Esophagus (tissue), 2 donors: ENCODE data around the gene TEX19. TPM values are rescaled to one million over a fixed set of nuclear protein-coding genes. Genes with fewer than 3 reads are reported as not detected.
"Not testable (repeated sequence)": the region's sequence is repeated elsewhere in the genome, so short reads cannot be mapped to it uniquely, and the experiment has no call there.

Experiments used
- H3K27ac ChIP-seq, 2 donors: one replicate each; pipeline ENCODE4 v1.5.1; 2013; ENCODE audit warnings: low read depth in 2 of 2, mild to moderate bottlenecking in 2 of 2, inconsistent platforms in 1 of 2, low read length in 1 of 2, moderate library complexity in 1 of 2
- H3K27me3 ChIP-seq, 2 donors: one replicate each; pipeline ENCODE4 v1.6.1; 2013; ENCODE audit warnings: low read length in 2 of 2, control low read depth in 1 of 2, mild to moderate bottlenecking in 1 of 2; ENCODE audit not compliant: insufficient read depth in 2 of 2, control insufficient read depth in 1 of 2
- H3K36me3 ChIP-seq, 2 donors: one replicate each; pipeline ENCODE4 v1.6.1; 2013; ENCODE audit warnings: low read length in 1 of 2; ENCODE audit not compliant: control insufficient read depth in 2 of 2, insufficient read depth in 2 of 2
- H3K4me1 ChIP-seq, 2 donors: one replicate each; pipeline ENCODE4 v1.6.1; 2013; ENCODE audit warnings: low read length in 1 of 2; ENCODE audit not compliant: control insufficient read depth in 2 of 2, insufficient read depth in 2 of 2
- H3K4me3 ChIP-seq, 2 donors: one replicate each; pipeline ENCODE4 v1.5.1; 2013; ENCODE audit warnings: low read length in 2 of 2, mild to moderate bottlenecking in 2 of 2, low read depth in 1 of 2, moderate library complexity in 1 of 2
- H3K9me3 ChIP-seq, 2 donors: one replicate each; pipeline ENCODE4 v1.6.1; 2013; ENCODE audit warnings: mild to moderate bottlenecking in 2 of 2, low read depth in 1 of 2, low read length in 1 of 2, moderate library complexity in 1 of 2; ENCODE audit not compliant: control insufficient read depth in 2 of 2, insufficient read depth in 1 of 2
- WGBS, 2 donors: extraction: QIAGEN DNeasy Blood & Tissue Kit; methylation state at CpG; one replicate each; pipeline ENCODE4 v1.1.7; 2013; 5-methylcytosine and 5-hydroxymethylcytosine counted together
- polyA plus RNA-seq, 2 donors: library from polyadenylated mRNA; stranded (reverse); fragments of 200-250 nt; gene quantifications; one replicate each; pipeline ENCODE4 v1.2.3, GENCODE V29; 2013
- donor health status: healthy with polysubstance abuse.
- donor health status: Bipolar disorder and iron deficiency.

Gene TEX19
- polyA plus RNA-seq, 2 donors = 0.01 TPM; not detected in 1

DNA sequence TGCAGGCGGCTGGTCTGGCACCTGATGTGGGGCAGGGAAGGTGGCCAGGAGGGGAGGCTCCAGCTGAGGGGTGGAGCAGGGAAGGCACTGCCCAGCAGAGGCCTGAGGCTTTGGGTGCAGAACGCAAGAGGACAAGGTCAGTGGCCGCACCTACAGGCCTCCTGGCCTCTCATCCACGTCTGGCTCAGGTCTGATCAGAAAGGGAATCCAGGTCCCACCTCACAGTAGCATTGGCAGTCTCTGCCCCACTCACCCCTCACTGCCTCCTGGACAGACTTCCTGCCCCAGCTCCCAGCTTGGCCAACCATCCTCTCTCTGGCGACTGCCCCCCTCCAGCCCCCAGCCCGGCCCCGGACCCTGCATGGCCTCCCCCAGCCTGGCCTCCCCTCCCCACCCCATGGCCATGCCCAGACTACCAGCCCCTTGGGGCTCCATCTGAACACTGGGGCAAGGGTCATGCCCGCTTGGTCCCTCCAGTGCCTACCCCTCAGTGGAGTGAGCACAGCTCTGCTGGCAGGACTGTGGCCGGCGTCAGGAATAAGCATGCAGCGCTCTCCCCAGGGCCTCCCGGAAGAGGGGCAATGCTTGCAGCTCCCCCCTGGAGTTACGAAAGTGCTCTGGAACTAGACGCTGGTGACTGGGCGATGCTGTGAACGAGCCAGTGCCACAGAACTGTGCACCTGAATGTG is 17.1 kb downstream of the TEX19 start:
- Histone ChIP-seq H3K36me3 (no peaks in the 10 kb centered on the region), H3K4me3 (no peak overlapping the region), H3K4me1 (peaks cover 2 to 3% of the 10 kb centered on the region in 2 donors), H3K27ac (no peak overlapping the region), H3K27me3 (peaks cover 9 to 28% of the 10 kb centered on the region in 2 donors), H3K9me3 (peaks cover 0 to 6% of the 10 kb centered on the region in 2 donors)
- 66 to 69% methylated on average over 16 of the region's 16 CpGs for WGBS, 2 donors

DNA sequence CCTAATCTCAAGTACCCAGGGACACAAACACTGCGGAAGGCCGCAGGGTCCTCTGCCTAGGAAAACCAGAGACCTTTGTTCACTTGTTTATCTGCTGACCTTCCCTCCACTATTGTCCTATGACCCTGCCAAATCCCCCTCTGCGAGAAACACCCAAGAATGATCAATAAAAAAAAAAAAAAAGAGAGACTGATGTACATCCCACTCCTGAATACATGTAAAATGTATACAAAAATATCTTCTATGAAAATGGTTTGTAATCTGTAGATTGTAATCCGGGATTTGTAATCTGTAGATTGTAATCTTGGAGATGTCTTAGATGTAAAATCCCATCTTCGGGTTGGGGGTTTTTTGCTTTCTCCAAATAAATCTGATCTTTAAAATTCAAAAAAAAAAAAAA is 18.2 kb downstream of the TEX19 start:
- H3K27me3 ChIP-seq = peaks cover 9 to 22% of the 10 kb centered on the region in 2 donors
- WGBS, 2 donors = 60 to 62% methylated on average over 2 to 3 of the region's 5 CpGs
- H3K4me1 ChIP-seq, H3K4me3 ChIP-seq, H3K27ac ChIP-seq, H3K9me3 ChIP-seq, H3K36me3 ChIP-seq: not testable (repeated sequence)

DNA sequence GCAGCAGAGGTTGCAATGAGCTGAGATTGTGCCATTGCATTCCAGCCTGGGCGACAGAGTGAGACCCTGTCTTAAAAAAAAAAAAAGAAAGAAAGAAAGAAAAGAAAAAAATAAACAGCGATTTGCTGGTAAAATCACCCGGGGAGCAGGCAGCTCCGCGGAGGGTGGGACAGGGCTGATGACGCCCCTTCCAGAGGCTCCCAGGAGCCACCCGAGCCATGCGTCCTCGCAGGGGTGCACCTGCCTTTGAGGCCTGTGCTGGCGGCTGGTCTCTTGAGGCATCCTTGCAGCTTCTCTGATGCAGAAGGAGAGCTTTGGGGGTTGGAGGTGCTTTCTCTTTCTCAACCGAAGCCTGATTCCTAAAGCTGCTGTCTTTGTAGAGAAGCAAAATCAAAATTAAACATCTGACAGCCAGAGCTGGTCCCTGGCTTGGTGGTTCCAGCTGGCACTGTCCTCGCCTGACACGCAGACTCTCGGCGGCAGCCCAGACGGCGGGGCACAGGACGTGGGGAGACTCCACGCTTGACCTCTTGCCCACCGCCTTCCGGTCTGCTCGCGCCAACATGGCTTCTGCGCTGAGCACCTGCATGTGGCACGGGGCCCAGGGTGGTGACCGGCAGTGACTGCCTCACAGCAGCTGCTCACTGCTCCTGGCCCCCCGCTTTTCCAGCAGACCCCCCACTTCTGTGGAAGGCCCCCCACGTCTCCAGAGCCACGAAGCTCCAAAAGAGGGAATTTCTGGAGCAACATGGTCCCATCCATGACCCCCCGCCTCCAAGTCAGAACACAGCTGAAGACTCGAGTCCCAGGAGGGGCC is 19.1 kb downstream of the TEX19 start:
- Histone ChIP-seq H3K9me3 (peaks cover 0 to 6% of the 10 kb centered on the region in 2 donors), H3K27ac (no peak overlapping the region), H3K36me3 (peaks cover 0 to 3% of the 10 kb centered on the region in 2 donors), H3K4me3 (no peak overlapping the region), H3K4me1 (peaks cover 0 to 5% of the 10 kb centered on the region in 2 donors), H3K27me3 (peaks cover 9 to 17% of the 10 kb centered on the region in 2 donors)
- 72 to 83% methylated on average over 31 of the region's 31 CpGs for WGBS, 2 donors

DNA sequence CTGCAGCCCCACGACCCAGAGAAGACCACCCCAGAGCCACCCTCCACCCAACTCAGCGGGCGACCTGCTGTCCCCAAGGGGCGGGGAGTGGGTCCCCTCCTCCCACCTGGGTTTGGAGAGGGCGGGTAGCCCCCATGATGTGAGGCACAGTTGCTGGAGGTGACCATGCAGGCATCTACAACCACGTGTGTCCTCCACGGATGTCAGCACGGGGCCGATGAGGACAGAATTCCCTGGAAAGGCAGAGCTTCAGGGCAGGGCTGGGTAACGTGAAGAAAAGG is 19.6 kb downstream of the TEX19 start:
- Histone ChIP-seq H3K4me3 (no peak overlapping the region), H3K27me3 (peaks cover 9 to 17% of the 10 kb centered on the region in 2 donors)

DNA sequence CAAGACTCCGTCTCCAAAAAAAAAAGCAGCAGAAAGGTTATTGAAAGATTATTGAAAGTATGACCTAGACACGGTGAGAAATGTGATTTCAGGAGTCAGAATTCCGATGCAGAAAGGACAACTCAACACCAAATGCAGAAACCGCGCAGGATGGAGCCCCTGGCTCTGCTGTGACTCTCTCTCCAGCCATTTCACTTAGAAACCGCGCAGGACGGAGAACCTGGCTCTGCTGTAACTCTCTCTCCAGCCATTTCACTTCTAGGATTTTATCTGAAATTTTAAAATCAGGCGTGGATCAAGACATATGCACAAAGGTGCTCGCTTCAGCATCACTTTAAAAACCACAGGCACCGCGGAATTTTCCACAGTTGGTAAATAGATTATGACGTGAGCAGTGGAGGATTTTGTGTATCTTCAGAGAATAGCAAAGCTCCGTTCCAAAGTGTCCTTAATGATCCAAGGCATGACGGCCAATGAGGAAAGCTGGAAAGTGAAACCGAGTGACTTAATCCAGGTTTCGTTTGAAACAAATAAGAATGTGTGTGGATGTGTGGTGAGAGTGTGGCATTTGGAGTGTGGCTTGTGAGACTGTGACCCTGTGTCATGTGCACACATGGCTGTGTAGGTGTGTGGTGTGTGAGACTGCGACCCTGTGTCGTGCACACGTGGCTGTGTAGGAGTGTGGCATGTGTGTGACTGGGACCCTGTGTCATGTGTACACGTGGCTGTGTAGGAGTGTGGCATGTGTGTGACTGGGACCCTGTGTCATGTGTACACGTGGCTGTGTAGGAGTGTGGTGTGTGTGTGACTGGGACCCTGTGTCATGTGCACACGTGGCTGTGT is 22.0 kb downstream of the TEX19 start:
- H3K4me1 ChIP-seq = peaks cover 0 to 15% of the 10 kb centered on the region in 2 donors
- 48 to 54% methylated on average over 23 of the region's 23 CpGs for WGBS, 2 donors
- H3K9me3 ChIP-seq = no peaks in the 10 kb centered on the region
- no peak overlapping the region for H3K4me3 ChIP-seq
- H3K27ac ChIP-seq = no peak overlapping the region
- peaks cover 0 to 3% of the 10 kb centered on the region in 2 donors for H3K36me3 ChIP-seq
- peaks cover 0 to 5% of the 10 kb centered on the region in 2 donors for H3K27me3 ChIP-seq

More for the DNA sequence above, 19.6 kb downstream of the TEX19 start:
- Histone ChIP-seq H3K36me3 (peaks cover 0 to 3% of the 10 kb centered on the region in 2 donors), H3K27ac (no peak overlapping the region), H3K4me1 (peaks cover 0 to 5% of the 10 kb centered on the region in 2 donors), H3K9me3 (peaks cover 0 to 6% of the 10 kb centered on the region in 2 donors)
- WGBS, 2 donors = 51 to 69% methylated on average over 10 of the region's 10 CpGs

DNA sequence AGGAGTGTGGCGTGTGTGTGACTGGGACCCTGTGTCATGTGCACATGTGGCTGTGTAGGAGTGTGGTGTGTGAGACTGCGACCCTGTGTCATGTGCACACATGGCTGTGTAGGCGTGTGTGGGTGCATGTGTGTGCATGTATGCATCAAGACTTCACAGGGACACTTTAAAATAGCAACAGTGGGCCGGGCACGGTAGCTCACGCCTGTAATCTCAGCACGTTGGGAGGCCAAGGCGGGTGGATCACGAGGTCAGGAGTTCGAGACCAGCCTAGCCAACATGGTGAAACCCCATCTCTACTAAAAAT is 22.6 kb downstream of the TEX19 start:
- H3K27ac ChIP-seq, H3K36me3 ChIP-seq, H3K9me3 ChIP-seq, H3K4me3 ChIP-seq, H3K27me3 ChIP-seq: not testable (repeated sequence)
- H3K4me1 ChIP-seq = peaks cover 0 to 18% of the 10 kb centered on the region in 2 donors
- WGBS, 2 donors = 74 to 77% methylated on average over 10 of the region's 10 CpGs

DNA sequence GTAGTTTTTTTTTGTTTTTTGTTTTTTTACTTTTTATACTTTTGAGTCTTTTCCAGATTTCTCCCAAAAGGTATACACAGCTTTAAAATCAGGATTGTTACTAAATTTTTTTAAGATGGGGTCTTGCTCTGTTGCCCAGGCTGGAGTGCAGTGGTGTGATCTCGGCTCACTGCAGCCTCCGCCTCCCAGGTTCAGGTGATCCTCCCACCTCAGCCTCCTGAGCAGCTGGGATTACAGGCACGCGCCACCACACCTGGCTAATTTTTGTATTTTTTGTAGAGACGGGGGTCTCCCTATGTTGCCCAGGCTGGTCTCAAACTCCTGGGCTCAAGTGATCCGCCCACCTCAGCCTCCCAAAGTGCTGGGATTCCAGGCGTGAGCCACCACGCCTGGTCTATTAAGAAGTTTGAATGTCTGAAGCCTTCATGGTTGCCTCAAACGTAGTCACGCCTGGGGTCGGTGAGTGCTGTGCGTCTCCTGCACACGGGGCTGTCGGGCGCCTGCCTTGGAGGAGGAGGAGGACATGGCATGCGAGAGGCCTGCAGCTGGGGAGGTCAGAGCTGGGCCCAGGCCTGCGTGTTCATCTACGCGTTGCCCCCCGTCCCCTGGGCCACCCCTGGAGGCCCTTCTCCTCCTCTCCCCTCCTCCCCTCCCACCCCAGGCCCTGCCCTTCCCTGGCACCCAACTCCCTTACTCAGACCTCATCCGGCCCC is 23.3 kb downstream of the TEX19 start:
- peaks cover 0 to 10% of the 10 kb centered on the region in 2 donors for H3K27me3 ChIP-seq
- WGBS, 2 donors = 80 to 83% methylated on average over 20 to 21 of the region's 21 CpGs
- H3K4me1 ChIP-seq = peaks cover 2 to 25% of the 10 kb centered on the region in 2 donors

DNA sequence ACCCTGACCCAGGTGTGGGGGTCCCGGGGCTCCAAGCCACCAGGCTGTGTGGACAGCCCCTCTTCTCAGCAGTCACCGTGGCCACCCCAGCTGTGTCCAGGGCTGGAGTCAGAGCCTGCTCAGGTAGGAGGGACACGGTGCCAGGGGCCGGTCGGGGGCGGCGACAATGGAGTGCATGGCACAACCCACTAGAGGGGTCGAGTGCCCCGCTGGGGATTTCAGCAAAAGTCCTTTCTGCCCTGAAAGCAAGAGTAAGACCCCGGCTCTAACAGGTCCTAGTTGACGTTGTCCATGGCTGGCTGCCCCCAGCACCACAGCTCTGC is 23.8 kb downstream of the TEX19 start:
- WGBS, 2 donors = 70 to 74% methylated on average over 11 of the region's 11 CpGs
- peaks cover 0 to 12% of the 10 kb centered on the region in 2 donors for H3K27me3 ChIP-seq
- H3K4me3 ChIP-seq = no peak overlapping the region
- peaks cover 2 to 26% of the 10 kb centered on the region in 2 donors for H3K4me1 ChIP-seq
- H3K36me3 ChIP-seq = peaks cover 0 to 3% of the 10 kb centered on the region in 2 donors
- H3K27ac ChIP-seq = no peak overlapping the region
- no peaks in the 10 kb centered on the region for H3K9me3 ChIP-seq

More for the DNA sequence above, 23.3 kb downstream of the TEX19 start:
- not testable (repeated sequence) for H3K27ac ChIP-seq, H3K9me3 ChIP-seq, H3K4me3 ChIP-seq, H3K36me3 ChIP-seq

DNA sequence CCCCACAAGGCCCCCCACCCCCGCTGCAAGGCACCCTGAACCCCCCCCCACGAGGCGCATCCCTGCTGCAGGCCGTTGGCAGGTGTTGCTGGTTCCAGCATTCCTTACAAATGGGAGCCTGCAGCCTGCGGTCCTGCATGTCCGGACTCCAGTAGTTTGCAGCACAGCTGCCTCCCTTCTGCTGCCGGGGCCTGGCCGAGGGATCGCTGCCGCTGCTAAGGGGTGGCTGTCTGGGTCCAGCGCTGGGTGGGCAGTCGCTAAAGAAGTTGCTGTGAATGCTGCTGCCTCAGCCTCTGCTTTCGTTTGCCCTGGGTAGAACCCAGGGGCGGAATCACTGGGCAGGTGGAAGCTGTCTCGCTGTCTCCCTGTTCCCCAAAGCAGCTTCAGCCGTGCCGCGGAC is 24.4 kb downstream of the TEX19 start:
- H3K4me3 ChIP-seq = no peak overlapping the region
- no peak overlapping the region for H3K27ac ChIP-seq
- WGBS, 2 donors = 46 to 58% methylated on average over 18 of the region's 18 CpGs
- H3K9me3 ChIP-seq = no peaks in the 10 kb centered on the region
- H3K36me3 ChIP-seq = peaks cover 0 to 3% of the 10 kb centered on the region in 2 donors
- peaks cover 0 to 13% of the 10 kb centered on the region in 2 donors for H3K27me3 ChIP-seq
- H3K4me1 ChIP-seq = peaks cover 2 to 30% of the 10 kb centered on the region in 2 donors
